Stimulated activated naive CD4-positive, alpha-beta T cell (primary cell): ENCODE results near the gene LRRC7.

Experiments used
- DNase-seq, 6 experiments: peaks; one replicate each; lab custom pipeline; 2025; lab: John Stamatoyannopoulos, UW

Gene LRRC7

GRCh38 chr1:69567652-69568420, at the start of gene LRRC7:
Gene LRRC7, plus strand, starts transcription at chr1:69567922. Its CDS starts 718 bp downstream, at chr1:69568640.
- peak in 2 of 6 experiments; percentile 27 to 31 for DNase-seq

GRCh38 chr1:69519006-69519405, 48.7 kb upstream of the LRRC7 start:
- DNase-seq: no peak

GRCh38 chr1:69520326-69520725, 47.4 kb upstream of the LRRC7 start:
- DNase-seq: no peak

DNA sequence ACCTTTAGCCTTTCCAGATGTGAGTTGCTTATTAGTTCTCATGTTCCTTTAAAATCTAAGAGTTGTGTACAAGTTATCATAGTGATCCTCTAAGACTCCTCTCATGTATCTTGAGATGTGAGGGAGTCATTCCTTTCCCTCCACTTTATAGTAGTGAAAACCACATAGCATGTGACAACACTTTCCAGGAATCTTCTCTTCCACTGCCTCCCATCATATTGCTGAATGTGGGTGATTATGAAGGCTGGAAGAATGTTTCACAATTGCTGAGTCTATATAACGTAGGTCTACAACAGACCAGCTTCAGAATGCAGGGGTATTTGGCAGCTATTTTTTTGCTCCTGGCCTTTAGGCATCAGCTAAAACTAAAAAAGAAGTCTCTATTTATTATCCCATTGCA, 44.7 kb upstream of the LRRC7 start:
- DNase-seq: no peak

GRCh38 chr1:69523461-69523860, 44.3 kb upstream of the LRRC7 start:
- DNase-seq: no peak

- DNase-seq: no peak
Observed at GRCh38 chr1:69524015-69524414, 43.7 kb upstream of the LRRC7 start.

DNA sequence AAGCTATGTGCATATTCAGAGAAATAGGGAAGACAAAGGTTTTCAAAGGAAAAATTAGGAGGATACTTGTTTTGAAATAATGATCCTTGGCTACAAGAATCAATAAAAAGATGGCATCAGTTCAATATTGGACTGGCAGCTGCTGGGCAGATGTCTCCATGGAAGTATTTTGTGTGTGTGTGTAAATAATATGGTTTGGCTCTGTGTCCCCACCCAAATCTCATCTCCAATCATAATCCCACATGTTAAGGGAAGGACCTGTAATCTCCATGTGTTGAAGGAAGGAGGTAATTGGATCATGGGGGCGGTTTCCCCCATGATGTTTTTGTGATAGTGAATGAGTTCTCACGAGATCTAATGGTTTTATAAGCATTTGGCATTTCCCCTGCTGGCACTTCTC, 40.4 kb upstream of the LRRC7 start:
- no peak for DNase-seq

DNA sequence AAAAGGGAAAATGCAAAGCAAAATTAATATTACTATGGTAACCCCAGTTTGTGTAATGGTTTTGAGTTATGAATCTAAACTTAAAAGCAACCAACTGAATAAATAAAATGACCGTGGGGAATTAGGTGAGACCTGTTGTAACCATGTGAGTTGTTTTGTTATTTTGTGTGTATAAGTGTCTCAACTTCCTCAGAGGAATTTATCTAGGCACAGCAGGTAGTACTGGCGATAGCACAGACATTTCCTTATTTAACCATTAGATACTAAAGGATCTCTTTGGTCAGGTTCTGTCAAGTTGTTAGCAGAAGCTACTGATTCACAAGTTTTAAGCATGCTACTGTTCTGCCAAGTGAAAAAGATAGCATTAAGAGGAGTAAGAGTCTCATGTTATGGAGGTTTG, 39.3 kb upstream of the LRRC7 start:
- no peak for DNase-seq

- no peak for DNase-seq
Observed at GRCh38 chr1:69533343-69533742, 34.4 kb upstream of the LRRC7 start.

DNA sequence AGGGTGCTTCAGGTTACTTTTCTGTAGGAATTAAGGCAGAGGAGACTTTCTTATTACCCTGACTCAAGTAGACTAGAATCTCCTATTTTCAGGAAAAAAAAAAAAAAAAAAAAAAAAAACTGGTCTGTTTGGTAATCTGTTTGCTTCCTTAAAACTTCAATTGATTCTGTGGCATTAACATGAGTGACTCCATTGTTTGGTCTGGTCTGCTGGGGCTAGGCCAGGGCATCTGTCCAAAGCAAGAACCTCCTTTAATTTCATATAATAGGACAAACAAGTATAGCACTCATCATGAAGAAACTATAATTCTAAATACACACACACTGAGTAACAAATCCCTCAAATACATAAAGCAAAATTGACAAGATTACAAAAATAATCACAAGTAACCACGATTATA, 32.9 kb upstream of the LRRC7 start:
- no peak for DNase-seq

GRCh38 chr1:69535490-69535889, 32.2 kb upstream of the LRRC7 start:
- no peak for DNase-seq

DNA sequence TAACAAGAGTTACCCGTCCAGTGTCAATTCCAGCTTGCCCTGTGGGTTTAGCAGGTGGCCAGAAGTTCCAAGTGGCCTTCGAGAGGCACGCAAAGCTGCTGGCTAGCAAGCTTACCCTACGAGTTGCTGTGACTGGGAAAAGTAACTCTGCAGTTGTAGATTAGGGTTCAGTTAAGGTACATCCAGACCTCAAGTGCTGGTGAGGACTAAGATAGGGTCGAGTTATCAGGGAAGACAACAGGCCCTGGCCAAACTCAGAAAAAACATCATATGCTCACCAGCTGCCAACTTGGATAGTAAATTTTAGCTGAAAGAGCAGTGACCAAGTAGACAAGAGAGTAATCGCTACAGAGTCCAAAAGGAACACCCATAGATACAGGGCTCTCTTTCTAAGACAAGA, 27.7 kb upstream of the LRRC7 start:
- no peak for DNase-seq

DNA sequence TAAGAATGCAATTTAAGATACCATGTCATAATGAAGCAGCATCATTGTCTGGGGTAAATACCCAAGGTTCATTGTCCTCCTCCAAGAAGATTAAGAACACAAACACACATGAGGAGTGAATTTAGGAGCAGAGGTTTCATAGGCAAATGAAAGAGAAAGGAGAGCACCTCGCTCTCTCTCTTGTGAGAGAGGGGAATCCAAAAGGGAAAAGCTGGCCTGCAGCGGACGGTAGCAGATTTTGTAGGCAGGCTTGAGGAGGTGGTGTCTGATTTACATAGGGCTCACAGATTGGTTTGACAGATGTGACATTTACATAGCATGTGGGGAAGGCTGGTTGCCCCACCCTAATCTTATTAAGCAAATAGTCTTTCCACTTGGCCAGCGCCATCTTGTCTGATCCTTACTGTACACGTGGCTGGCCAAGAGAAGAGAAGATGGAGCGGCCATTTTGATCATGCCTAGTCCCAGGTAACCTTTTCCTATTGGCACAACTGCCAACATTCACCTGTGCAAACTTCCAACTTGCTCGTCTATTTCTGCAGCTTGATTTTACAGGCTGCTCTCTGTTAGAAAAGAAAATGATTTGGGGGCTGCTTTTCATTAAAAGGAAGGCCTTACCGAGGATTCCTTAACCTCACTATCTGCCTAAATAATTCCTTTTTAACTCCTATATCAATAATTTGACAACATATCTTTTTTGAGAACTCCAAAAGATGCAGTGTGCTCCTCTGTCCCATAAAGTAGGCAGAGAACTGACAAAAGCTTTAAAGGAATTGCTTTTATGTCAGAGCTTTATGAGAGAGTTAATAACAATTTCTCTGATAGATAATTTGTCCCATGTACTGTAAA, 16.0 kb upstream of the LRRC7 start:
- DNase-seq: no peak

DNA sequence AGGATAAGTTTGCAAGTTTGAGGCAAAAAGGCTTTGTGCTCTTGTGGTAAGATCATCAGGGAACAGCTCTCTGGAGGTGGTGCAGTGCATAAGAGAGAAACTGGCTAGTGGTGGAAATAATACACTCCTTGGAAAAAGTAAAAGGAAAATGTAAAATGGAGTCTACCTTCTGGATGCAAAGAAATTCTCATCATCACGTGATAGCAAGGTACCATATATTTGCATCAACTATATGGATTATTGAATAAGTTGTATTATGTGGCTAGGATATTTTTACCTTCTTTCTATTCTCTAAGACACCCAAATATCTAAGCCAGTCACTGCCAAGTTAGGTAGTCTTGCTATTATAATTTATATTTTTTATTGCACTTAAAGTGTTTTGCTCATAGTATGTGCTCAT, 14.0 kb upstream of the LRRC7 start:
- no peak for DNase-seq

GRCh38 chr1:69568421-69569174, 876 bp downstream of the LRRC7 start:
- no peak for DNase-seq

GRCh38 chr1:69569175-69569541, 1.4 kb downstream of the LRRC7 start:
- DNase-seq: no peak

GRCh38 chr1:69569576-69570328, 2.0 kb downstream of the LRRC7 start:
- DNase-seq: no peak

- DNase-seq: no peak
Observed at GRCh38 chr1:69570356-69570755, 2.6 kb downstream of the LRRC7 start.

- no peak for DNase-seq
Observed at GRCh38 chr1:69572921-69573320, 5.2 kb downstream of the LRRC7 start.

DNA sequence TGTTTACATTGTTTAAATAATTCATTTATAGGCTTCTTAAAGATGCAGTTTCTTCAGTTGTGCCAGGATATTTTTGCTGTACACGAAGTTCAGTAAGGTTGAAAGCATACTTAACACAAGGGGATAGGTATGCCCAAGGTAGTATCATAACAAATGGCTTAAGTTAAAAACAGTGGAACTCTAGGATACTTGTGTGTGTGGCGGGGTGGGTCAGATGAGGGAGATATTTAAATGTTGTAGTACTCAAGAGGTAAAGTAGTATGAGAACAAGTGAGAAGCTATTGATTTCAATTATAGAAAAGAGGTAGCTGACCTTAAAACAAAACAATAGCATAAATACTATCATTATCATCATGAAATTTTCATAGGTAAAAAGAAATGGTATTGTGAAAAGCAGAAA, 6.2 kb downstream of the LRRC7 start:
- DNase-seq: no peak

DNA sequence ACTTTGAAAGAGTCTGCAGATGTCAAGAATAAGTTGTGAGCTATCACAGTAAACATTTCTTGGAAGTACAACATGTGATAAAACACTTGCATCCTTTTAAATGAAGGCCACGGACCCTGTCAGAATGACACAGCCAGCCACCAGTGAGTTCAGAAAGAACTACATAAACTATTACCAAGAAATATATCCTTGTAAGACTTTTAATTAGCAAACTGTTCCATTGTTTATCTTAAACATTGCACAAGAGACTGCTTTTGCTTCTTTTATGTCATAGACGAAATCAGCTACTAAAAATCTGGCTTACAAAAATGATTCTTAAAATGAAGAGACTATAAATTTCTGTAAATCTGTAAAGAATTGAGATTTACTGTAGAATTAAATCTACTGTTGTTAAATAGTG, 17.9 kb downstream of the LRRC7 start:
- DNase-seq: no peak

DNA sequence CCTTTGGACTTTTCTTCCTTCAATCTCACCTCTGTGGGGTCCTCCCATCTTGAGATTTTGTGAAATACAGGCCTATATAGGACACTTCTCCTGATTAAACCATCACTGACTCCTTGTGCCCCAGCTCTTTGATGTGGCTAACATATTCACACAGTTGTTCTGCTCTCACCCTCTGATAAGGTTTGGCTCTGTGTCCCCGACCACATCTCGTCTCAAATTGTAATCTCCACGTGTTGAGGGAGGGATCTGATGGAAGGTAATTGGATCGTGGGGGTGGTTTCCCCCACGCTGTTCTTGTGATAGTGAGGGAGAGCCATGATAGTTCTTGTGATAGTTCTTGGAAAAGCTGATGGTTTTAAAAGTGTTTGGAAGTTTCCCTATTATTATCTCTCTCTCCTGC, 19.7 kb downstream of the LRRC7 start:
- DNase-seq: no peak
